Renal cortex interstitium (tissue), 11 donors: Measurements from ENCODE around the gene RFX4. TPM values are rescaled to one million over a fixed set of nuclear protein-coding genes. Genes with fewer than 3 reads are reported as not detected.
A peak's percentile ranks its signal among the peaks of the same experiment; 100 is the strongest.

Source experiments
- DNase-seq, 11 donors: peaks; one replicate each; pipeline ENCODE4 v3.0.0-alpha.2; 2013; ENCODE audit warnings: low read depth in 9 of 11, low spot score in 4 of 11; ENCODE audit errors: extremely low read depth in 1 of 11
- polyA plus RNA-seq, 3 donors: library from polyadenylated mRNA; unstranded; fragments of 120-200 nt; gene quantifications; one replicate each; pipeline ENCODE4 v1.2.1, GENCODE V29; 2013; ENCODE audit not compliant: insufficient read length in 3 of 3

RFX4 gene
- polyA plus RNA-seq, 3 donors = 0.06 to 0.26 TPM; not detected in 1

DNA sequence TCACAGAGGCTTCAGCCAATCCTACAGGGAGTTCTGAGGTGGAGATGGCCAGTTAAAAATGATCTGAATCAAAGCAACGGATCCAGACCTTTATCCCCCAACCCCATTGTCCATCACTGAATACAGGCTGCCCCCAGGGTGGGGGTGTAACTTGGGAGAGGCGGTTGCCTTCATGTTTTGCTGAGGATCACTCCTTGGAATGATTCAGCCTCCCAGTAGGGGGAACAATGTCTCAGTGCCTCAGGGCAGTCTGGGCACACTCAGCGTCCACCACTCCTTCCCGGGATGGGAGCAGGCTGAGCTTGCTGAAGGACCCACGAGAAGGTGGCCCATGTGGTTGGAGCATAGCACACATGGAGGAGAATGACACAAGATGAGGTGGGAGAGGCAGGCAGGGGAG is 60.2 kb downstream of the RFX4 start:
- no peak for DNase-seq

DNA sequence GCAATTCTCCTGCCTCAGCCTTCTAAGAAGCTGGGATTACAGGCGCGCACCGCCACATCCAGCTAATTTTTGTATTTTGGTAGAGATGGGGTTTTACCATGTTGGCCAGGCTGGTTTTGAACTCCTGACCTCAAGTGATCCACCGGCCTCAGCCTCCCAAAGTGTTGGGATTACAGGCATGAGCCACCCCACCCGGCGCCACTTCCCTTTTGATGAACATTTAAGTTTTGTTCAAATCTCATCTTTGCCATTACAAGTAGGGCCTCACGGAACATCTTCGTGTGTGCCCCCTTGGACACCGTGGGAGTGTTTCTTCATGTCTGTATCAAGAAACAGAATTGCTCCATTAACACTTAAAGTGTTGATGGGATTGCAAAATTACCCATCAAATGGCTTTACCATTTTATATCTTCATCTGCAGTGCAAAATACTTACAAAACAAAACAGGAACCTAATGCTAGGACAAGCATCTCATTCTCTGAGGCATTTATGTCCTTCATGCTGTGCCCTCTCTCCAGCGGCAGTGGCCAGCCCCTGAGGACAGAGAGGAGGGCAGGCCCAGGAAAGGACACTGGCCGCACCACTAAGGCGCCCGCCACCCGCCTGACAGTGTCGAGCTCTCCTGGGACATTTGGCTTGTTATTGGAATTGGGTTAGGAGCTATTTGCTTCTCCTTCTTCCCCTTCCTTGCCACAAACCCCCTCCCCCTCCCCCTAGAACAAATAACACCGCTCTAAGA is 61.7 kb downstream of the RFX4 start:
- DNase-seq = no peak

DNA sequence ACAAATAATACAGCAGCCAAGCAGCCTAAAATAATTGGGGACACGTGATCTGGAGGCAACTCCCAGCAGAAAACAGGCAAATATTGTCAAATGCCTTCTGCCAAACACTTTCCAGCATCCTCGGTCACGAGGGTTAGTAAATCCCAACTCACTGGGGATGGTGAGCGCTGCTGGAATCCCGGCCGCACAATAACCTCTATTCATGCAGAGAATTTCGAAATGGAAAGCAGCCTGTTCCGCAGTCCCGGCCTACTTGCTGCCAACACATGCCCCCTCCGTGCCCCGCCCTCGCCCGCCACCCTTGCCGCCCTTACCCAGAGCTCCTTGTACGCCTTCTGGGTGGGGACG is 62.2 kb downstream of the RFX4 start:
- DNase-seq = no peak

DNA sequence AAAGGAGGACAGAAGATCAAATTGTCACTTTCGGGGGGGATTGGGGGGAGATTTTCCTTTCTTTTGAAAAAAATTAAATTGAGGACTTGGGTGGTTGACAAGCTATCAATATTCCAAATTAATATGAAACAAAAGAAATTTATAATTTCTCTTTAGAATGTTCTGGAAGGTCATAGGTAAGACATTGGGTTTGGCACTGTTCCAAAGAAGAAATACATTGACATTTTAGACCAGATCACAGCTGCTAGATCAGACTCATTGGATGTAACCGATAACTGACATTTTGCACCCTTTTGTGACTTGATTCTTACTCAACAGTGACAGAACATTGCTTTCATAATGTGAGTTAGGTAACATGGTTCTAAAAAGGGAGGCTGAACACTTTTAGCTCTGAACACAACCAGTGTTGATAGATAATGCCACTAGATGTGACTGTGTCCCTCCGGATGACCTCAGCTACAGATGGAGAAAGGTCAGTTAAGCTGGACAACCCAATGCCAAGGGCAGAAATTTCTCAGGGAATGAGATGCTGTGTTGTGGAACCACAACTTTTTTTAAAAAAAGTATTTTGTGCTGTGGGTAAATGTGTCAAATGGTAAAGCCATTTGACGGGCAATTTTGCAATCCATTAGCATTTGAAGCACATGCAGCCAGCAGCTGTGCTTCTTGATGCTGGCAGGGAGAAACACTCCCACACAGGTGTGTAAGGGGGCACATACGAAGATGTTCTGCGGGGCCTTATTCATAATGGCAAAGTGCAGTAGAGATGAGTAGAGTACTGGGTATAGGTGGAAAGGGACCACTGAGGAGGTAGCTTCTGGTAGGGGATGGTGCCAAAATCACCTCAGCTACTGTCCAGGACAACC is 62.9 kb downstream of the RFX4 start:
- no peak for DNase-seq

DNA sequence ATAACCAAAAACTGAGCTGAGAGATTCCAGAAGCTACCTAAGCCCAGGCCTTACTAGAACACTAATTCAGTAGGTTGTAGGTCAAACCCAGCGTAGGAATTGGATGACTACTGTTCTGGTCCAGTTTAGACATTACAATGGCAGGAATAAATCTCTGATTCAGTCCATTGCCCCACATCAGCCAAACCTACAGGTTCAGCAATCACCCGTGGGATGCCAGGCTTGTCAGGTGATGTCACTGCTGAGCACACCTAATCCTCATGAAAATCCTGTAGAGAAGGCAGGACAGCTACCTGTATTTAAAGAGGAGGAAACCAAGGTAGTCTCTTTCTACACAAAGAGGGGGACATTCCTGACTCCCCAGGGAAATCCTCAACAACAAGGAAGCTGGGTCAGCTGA is 63.7 kb downstream of the RFX4 start:
- no peak for DNase-seq

DNA sequence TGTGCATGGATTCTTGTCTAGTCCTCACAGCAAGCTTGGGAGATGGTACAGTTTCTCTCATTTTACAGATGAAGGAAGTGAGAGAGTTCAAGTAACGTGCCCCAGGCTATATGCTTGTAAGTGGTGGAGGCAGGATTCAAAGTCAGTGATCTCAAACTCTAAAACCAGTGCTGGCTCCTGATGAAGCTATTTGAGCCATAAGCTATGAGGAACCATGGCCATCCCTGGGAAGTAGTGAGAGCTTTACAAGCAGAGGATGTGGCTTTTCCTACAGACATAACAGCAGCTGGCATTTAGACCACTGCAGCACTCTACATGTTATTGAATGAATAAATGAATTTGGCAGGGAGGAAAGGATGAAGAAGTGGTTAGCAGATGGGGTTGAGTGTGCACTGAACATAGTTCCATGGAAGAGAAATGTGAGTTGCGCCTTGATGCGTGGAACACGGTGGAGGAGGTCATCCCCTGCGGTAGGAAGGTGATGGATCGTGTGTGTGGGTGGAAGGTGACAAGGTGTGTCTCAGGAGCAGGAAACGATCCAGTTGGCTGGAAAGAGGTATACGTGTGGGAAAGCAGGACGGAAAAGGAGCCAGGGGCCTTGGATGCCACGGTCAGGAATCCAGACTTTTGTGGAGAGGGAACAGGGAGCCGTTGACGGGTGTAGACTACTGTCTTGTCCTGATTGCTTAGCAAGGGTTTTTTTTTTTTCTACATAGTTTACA is 65.2 kb downstream of the RFX4 start:
- DNase-seq = no peak

DNA sequence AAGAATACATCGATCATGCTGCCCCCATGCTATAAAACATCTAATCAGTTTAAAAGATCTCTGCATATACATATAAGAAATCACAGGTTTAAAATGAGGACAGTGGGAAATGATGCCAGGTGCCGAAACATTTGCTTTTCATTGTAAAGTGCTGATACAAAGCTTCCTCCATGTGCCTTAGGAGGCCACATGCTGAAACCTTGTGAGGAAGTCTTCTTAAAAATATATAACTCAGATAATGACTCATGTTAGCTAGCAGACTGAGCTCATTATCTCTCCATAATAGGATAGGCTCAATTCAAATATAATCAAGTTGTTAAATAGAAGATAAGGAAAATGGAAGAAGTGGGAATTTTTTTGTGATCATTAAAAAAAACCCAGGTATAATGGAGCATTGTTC is 65.9 kb downstream of the RFX4 start:
- no peak for DNase-seq

DNA sequence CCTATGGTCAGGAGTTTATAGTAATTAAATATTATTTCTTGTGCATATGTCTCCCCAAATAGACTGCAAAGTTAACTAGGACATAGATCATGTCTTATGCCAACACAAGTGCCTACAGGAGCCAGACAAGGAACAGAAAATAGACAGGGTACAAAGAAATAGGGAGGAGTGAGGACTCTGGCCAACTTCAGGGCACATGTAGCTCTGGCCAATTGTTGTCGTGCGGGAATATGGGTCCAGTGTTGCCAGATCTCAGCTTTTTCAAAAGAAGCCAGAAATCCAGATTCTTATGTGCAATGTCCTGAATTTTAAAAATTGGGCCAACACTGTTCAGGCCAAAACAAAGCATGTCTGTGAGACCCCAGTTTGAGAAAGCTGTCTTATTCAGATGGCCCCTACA is 68.7 kb downstream of the RFX4 start:
- DNase-seq = no peak

DNA sequence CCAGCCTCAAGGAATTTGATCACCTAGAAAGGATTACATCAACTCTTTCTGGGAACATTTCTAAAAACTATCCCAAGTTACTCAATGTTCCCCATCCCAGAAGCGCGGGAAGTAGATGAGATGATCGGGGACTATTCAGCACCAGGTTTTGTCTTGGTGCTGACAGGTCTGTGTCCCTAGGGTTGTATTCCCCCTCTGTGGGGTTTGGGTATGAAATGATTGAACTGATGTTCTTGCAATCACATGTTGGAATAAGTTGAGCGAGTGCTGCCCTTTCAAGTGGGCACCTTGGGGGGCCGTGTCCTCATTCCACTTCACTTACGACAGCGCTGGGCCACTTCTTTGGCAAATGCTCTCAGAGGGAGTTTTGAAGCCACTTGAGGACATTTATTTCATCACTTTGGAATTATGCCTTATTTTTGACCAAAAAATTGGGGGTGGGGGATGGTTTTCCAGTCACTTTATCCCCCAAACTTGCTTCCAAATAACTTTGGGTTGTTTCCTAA is 69.8 kb downstream of the RFX4 start:
- DNase-seq = no peak

DNA sequence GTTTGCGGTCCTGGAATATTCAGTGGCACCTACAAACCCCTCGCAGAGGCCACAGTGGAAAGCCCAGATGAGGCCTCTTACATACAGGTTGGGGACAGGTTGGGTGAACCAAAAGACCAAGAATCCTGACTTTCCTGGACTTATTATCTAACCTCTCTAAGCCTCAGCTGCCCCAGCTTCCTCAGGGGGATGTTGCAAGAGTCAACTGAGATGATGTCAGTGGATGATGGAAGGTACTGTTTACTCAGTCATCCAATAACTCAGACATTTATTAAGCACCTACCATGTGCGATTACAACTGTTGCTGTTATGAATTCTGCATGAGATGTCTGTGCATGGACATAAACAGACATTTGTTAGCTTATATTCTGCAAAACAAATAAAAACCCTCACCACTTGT is 72.8 kb downstream of the RFX4 start:
- DNase-seq = no peak

DNA sequence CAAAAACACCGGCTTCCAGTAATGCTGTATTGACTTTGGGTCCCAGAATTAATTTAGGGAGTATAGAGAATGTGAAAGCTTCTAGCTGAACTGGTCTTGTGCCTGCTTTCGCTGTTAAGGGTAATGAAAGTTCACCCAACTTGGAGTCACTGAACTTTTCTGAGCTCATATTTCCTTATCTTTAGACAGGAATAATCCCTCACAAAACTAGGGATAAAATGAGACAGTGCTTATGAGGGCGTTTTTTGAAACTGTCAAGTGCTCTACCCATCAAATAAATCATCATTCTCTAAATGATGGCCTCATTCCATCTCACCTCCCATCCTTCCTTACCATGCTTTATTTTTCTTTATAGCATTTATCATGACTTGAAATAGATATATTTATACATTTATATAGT is 74.7 kb downstream of the RFX4 start:
- DNase-seq = no peak

DNA sequence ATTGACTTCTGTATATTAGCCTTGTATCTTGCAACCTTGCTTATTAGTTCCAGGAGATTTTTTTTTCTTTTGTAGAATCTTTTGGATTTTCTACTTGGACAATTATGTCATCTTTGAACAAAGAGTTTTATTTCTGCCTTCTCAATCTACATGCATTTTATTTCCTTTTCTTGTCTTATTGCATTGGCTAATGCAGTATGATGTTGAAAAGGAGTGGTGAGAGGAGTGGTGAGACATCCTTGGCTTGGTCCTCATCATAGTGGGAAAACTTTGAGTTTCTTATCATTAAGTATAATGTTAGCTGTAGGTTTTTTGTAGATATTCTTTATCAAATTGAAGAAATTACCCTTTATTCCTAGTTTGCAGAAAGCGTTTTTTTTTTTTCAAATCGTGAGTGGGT is 80.6 kb downstream of the RFX4 start:
- no peak for DNase-seq

DNA sequence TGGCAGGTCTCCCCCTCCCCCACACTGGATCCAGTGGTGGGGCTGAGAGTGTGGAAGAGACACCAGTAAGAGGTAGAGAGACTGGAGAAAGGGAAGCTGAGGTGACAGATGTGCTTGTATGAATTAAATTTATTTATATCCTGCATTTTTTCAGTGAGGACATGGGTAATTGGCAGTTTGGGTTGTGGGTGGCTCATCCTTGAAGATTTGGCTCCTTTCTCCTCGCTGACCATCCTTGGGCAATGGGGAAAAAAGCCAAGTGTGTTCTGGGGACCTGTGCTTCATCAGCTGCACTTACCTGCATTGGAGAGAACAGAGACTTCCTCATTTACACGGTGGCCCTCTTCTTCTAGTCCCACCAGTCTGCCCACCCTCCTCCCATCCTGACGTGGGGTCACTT is 86.4 kb downstream of the RFX4 start:
- DNase-seq = no peak

DNA sequence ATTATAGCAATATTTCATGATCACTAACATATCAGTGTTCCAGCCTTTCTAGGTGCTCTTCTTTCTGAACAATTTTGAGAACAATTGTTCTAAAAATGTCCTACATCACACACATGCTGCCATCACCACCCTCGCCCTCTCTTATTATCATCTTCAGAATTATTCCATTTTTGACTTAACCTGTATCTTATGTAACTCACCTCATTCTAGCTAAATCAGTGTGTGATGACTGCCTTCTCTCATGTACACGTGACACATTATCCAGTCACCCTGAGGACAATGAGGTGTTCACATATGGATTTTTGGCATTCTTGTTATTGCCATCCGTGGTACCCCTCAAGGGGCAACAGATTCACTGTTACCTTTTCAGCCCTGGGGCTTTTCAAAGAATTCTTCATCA is 87.3 kb downstream of the RFX4 start:
- DNase-seq = no peak

DNA sequence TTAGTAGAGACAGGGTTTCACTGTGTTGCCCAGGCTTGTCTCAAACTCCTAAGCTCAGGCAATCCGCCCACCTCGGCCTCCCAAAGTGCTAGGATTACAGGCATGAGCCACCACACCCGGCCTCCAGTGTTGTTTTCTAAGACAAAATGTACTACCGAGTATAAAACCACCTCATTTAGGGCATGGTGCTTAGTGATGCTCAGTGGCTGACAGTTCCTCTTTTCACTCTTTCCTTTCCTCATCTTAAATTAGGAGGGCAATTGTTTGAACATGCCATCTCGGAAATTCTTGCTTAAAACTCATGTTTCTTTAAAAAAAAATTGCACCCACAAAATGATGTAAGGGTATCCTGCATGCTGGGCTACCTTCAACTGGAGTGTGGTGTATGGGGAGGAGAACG is 89.0 kb downstream of the RFX4 start:
- no peak for DNase-seq

DNA sequence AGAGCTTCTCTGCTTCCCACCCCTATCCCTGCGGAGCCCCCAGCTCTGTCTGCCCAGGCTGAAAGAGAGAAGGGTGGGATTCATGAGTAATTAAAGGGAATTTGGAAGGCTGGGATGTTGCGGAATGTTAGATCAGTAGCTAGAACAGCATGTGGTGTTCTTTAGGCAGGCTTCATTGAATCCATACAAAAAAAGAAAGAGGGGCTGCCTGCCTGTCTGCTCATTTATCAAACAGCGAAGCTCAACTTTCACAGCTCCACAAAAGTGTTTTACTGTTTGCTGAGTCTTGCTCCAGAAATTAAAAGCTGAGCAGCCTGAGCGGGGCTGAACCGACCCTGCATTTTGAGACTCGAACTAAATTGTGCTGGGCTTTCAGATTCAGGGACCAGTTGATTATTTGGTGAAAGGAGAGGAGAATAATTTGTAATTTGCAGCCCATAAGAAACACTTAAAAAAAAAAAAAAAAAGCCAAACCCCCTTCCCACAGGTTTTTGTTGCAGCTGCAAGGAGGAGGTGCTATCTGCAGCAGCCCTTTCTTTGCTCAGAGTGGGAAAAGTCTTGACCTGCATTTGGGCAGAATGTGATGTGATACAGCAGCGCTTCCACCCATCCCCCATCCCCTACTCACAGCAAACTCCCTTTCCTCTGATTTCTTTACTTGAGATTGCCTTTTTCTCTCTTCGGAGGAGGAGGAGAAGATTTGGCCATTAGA is 89.7 kb downstream of the RFX4 start:
- DNase-seq = peak in 8 of 11 donors; percentile 2 to 41 (median 23)

DNA sequence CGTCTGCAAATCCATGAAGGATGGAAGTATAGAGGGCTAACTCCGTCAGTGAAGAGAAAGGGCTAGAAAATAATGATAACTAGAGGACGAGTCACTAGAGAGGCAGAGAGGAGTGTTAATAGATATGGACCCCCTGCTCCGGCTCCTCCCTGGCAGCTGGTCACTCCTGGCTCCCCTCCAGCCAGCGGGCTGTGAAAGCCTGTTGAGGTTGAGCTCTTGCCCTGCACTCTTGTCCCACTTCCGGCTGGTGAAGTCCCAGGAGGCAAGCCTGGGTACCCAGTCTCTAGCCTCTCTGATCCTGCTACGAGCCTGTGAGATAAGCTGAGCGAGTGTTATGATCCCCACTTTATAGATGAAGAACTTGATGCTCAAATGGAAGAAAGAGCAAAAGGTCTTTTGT is 90.3 kb downstream of the RFX4 start:
- DNase-seq = peak in 1 of 11 donors; percentile 2

DNA sequence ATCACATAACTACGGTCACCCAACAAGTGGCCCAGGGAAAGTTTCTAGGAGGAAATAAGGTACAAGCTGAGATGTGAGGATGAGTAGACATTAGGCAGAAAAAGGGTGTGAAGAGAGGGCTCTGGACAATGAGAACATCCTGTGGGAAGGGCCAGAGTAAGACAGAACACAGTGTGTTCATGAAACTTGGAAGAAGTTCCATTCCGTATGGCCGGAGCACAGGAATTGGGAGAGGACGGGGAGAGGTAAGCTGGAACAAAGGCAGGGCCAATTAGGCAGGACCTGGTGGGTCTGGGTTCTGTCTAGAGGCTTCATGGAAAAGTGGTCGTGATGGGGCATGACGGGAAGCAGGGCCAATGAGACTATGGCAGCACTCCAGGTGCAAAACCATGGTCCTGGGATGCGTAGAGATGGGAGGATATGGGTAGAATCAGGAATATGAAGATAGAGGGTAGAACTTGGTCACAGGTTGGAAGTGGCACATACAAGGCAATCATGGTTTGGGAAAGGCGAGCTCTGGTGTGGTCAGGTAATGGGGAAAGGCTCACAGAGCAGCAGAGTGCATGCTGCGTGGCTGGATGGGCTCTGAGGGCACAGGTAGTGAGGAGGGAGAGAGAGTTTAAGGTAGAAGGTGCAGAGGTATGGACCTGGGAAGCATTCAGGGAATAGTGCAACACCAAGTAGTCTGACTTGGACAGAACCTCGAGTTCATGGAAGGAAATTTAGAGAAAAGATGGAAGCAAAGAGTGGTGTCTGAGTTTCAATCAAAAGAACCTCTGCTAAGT is 93.0 kb downstream of the RFX4 start:
- DNase-seq = no peak

DNA sequence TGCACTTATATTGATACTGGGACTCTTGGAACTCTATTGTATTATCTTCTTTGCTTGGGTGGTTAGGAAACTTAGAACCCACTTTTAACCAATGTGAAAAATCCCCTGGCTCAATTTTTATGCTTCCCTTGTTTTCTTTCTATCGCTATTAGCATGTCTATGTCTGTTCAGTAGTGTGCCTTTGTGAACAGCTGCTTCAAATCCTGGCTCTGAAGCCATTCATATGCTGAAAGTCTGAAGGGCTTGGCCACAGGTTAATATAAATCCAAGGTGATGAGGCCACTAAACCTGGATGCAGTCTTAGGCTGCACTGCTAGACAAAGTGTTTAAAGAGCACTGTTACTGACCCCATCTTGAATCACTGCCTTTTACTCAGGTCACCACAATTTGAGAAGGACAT is 96.8 kb downstream of the RFX4 start:
- DNase-seq = no peak
